GM23248 (cell line): Measurements from ENCODE around the gene CAMK2N1.

Experiments
- EZH2 ChIP-seq: fragments of 200-600 bp; sonication (generic); IDR thresholded peaks from 2 replicates; pipeline ENCODE4 v1.6.1; 2018; ENCODE audit warnings: antibody characterized with exemption, mild to moderate bottlenecking; ENCODE audit not compliant: insufficient read depth, poor library complexity, severe bottlenecking
- EZH2phosphoT487 ChIP-seq: fragments of 200-600 bp; sonication (generic); IDR thresholded peaks from 2 replicates; pipeline ENCODE4 v1.6.1; 2018; ENCODE audit warnings: antibody characterized with exemption, moderate library complexity, mild to moderate bottlenecking, low read depth; ENCODE audit not compliant: insufficient read depth

GRCh38 chr1:20496241-20496661 is 10.2 kb upstream of the CAMK2N1 start:
- TF ChIP-seq EZH2 (no peak), EZH2phosphoT487 (no peak)
